ENCODE data around the gene HOXD4. TPM values are rescaled to one million over a fixed set of nuclear protein-coding genes. Genes with fewer than 3 reads are reported as not detected.

HOXD4 gene
- polyA plus RNA-seq, 1 donor from 2014 or later: not detected

- Histone ChIP-seq H3K9me2 (ENCODE audit: insufficient read depth, low read length) (no peaks in the 10 kb centered on the region), H3F3A (ENCODE audit: insufficient read depth, low read length, poor library complexity, severe bottlenecking) (no peaks in the 10 kb centered on the region), H2AFZ (ENCODE audit: low read depth, low read length) (no peak overlapping the region), H3K4me2 (ENCODE audit: low read length) (no peak overlapping the region), H3K27ac (ENCODE audit: low read length) (no peak overlapping the region), H3K79me2 (replicated peaks; ENCODE audit: insufficient read depth, low read length) (no peaks in the 10 kb centered on the region), H3K4me3 (ENCODE audit: low read length) (no peak overlapping the region), H3K27me3 (ENCODE audit: insufficient read depth, low read depth, low read length) (peaks cover 100% of the 10 kb centered on the region), H4K20me1 (ENCODE audit: insufficient read depth) (no peaks in the 10 kb centered on the region), H3K9ac (ENCODE audit: low read length) (no peak overlapping the region), H3K36me3 (ENCODE audit: insufficient read depth, low read length) (no peaks in the 10 kb centered on the region), H3K9me3 (ENCODE audit: low read length) (peaks cover 23% of the 10 kb centered on the region)
- TF ChIP-seq TAF1 (IDR thresholded peaks at IDR 0.05; ENCODE audit: low read depth) (no peak), MXI1 (conservative IDR thresholded peaks at IDR 0.05; ENCODE audit: poor library complexity, severe bottlenecking) (no peak), SMC3 (conservative IDR thresholded peaks at IDR 0.05; ENCODE audit: poor library complexity) (no peak)
Observed at GRCh38 chr2:176161825-176162626, 10.7 kb downstream of the HOXD4 start.

- no peak overlapping the region for H3K4me2 ChIP-seq (ENCODE audit: low read length)
Observed at GRCh38 chr2:176162911-176163671, 11.7 kb downstream of the HOXD4 start.

GRCh38 chr2:176163672-176164056 is 12.3 kb downstream of the HOXD4 start:
- Histone ChIP-seq H3K9me2 (ENCODE audit: insufficient read depth, low read length) (no peaks in the 10 kb centered on the region), H3K4me2 (ENCODE audit: low read length) (no peak overlapping the region)

More at GRCh38 chr2:176162911-176163671, 11.7 kb downstream of the HOXD4 start:
- no peak overlapping the region for H2AFZ ChIP-seq (ENCODE audit: low read depth, low read length)
- TF ChIP-seq EZH2 (IDR thresholded peaks at IDR 0.05; ENCODE audit: borderline replicate concordance, insufficient read depth, low read length, poor library complexity, severe bottlenecking) (peak; percentile 63), CTCF (IDR thresholded peaks at IDR 0.05; ENCODE audit: poor library complexity, severe bottlenecking) (no peak), SMC3 (conservative IDR thresholded peaks at IDR 0.05; ENCODE audit: poor library complexity) (no peak), EP300 (conservative IDR thresholded peaks at IDR 0.05; ENCODE audit: poor library complexity, severe bottlenecking) (no peak)
- no peaks in the 10 kb centered on the region for H3K36me3 ChIP-seq (ENCODE audit: insufficient read depth, low read length)
- no peaks in the 10 kb centered on the region for H3K9me2 ChIP-seq (ENCODE audit: insufficient read depth, low read length)
- no peaks in the 10 kb centered on the region for H3F3A ChIP-seq (ENCODE audit: insufficient read depth, low read length, poor library complexity, severe bottlenecking)
- H3K27me3 ChIP-seq (ENCODE audit: insufficient read depth, low read depth, low read length): peaks cover 100% of the 10 kb centered on the region
- H4K20me1 ChIP-seq (ENCODE audit: insufficient read depth): no peaks in the 10 kb centered on the region
- H3K9me3 ChIP-seq (ENCODE audit: low read length): peaks cover 23% of the 10 kb centered on the region
- H3K9ac ChIP-seq (ENCODE audit: low read length): no peak overlapping the region
- no peaks in the 10 kb centered on the region for H3K79me2 ChIP-seq (replicated peaks; ENCODE audit: insufficient read depth, low read length)
- no peak overlapping the region for H3K27ac ChIP-seq (ENCODE audit: low read length)
- no peak overlapping the region for H3K4me3 ChIP-seq (ENCODE audit: low read length)

More at GRCh38 chr2:176163672-176164056, 12.3 kb downstream of the HOXD4 start:
- TF ChIP-seq TAF1 (IDR thresholded peaks at IDR 0.05; ENCODE audit: low read depth) (no peak), EZH2 (IDR thresholded peaks at IDR 0.05; ENCODE audit: borderline replicate concordance, insufficient read depth, low read length, poor library complexity, severe bottlenecking) (no peak)
- no peaks in the 10 kb centered on the region for H3K79me2 ChIP-seq (replicated peaks; ENCODE audit: insufficient read depth, low read length)
- H4K20me1 ChIP-seq (ENCODE audit: insufficient read depth): no peaks in the 10 kb centered on the region
- no peak overlapping the region for H2AFZ ChIP-seq (ENCODE audit: low read depth, low read length)
- no peak overlapping the region for H3K27ac ChIP-seq (ENCODE audit: low read length)
- no peaks in the 10 kb centered on the region for H3K36me3 ChIP-seq (ENCODE audit: insufficient read depth, low read length)
- peaks cover 100% of the 10 kb centered on the region for H3K27me3 ChIP-seq (ENCODE audit: insufficient read depth, low read depth, low read length)
- H3K4me3 ChIP-seq (ENCODE audit: low read length): no peak overlapping the region
- H3K9ac ChIP-seq (ENCODE audit: low read length): no peak overlapping the region
- peaks cover 23% of the 10 kb centered on the region for H3K9me3 ChIP-seq (ENCODE audit: low read length)
- H3F3A ChIP-seq (ENCODE audit: insufficient read depth, low read length, poor library complexity, severe bottlenecking): no peaks in the 10 kb centered on the region
